Ovary (tissue), 9 donors: ENCODE results near the gene PHACTR1. TPM values are rescaled to one million over a fixed set of nuclear protein-coding genes. Genes with fewer than 3 reads are reported as not detected.

Experiments used
- DNase-seq, 5 donors: peaks; one replicate each; pipeline ENCODE4 v3.0.0-alpha.2; 2019 to 2020
- H3K27ac ChIP-seq, 2 donors: fragments of 200-600 bp; one replicate each; pipeline versions ENCODE4 v1.5.1 to v1.8.0; 2019 to 2022
- H3K27me3 ChIP-seq: fragments of 200-600 bp; one replicate; pipeline ENCODE4 v1.8.0; 2022
- H3K36me3 ChIP-seq: fragments of 200-600 bp; sonication (generic); one replicate; pipeline ENCODE4 v1.5.1; 2019
- H3K4me1 ChIP-seq: one replicate; pipeline ENCODE4 v1.8.1; 2013; ENCODE audit warnings: mild to moderate bottlenecking, moderate library complexity; ENCODE audit not compliant: insufficient read depth
- H3K4me3 ChIP-seq: fragments of 200-600 bp; sonication (generic); one replicate; pipeline ENCODE4 v1.5.1; 2017
- H3K9me3 ChIP-seq, 2 donors: fragments of 200-600 bp in 1 of 2; sonication (generic) in 1 of 2; one replicate each; pipeline versions ENCODE4 v1.5.1 to v1.8.1; 2013 to 2019; ENCODE audit warnings: mild to moderate bottlenecking in 1 of 2, moderate library complexity in 1 of 2
- EP300 ChIP-seq: sonication (generic); formaldehyde crosslinking; IDR thresholded peaks from one replicate; pipeline ENCODE4 v1.6.1; 2017; ENCODE audit warnings: antibody characterized with exemption
- POLR2A ChIP-seq: fragments of 450-650 bp; IDR thresholded peaks from one replicate; pipeline ENCODE4 v1.6.1; 2017; ENCODE audit warnings: antibody characterized with exemption, mild to moderate bottlenecking, moderate library complexity
- WGBS, 3 donors: extraction: QIAGEN DNeasy Blood & Tissue Kit in 1 of 3; methylation state at CpG; one replicate each; pipeline versions ENCODE4 v1.1.5 to v1.1.7; 2013 to 2017; 5-methylcytosine and 5-hydroxymethylcytosine counted together
- intact Hi-C, 4 donors: fragments of 100-400 bp; cut with DNase I; formaldehyde crosslinking; loops; one replicate each; pipeline versions ENCODE4 v1.11.0 to v1.15.1; 2022 to 2023
- polyA plus RNA-seq, 2 donors: library from polyadenylated mRNA; stranded (reverse); fragments of 200-250 nt in 1 of 2; fragments of 350-450 nt in 1 of 2; fragmentation: Illumina TruSeq in 1 of 2; extraction: RNeasy Lipid Tissue Mini Kit (QIAGEN cat#74804) in 1 of 2; gene quantifications; one replicate each; pipeline ENCODE4 v1.2.3, GENCODE V29; 2013 to 2014
- total RNA-seq, 7 donors: library from RNA; depleted of rRNA in 2 of 7; stranded (reverse); fragments of >200 nt in 2 of 7; fragmentation: NEBNext Ultra II Directional in 3 of 7; extraction: Animal tissue kit (Norgen Biotek cat#: 25700) in 3 of 7; gene quantifications; one replicate each; pipeline versions ENCODE4 v1.1.0 to v1.2.4, GENCODE V29; 2016 to 2023
- TF ChIP-seq, protein P1 (sequence below), 3 donors: fragments of 450-650 bp in 2 of 3; fragments of 200-600 bp in 1 of 3; IDR thresholded peaks; one replicate each; pipeline versions ENCODE4 v1.5.1 to v1.8.0; 2016 to 2022; ENCODE audit warnings: antibody characterized with exemption in 3 of 3, mild to moderate bottlenecking in 1 of 3
- donor health status: DM: no; HTN: no; CAD: no; lungs with moderate emphysema.
- donor health status: DM: no; HTN: no; CAD: no.
- donor health status: Bipolar disorder and iron deficiency.
- donor health status: DM: yes; HTN: yes; CAD: no.
- donor health status: DM: no; HTN: no; CAD: no.
- donor health status: DM: yes; HTN: yes; CAD: no.

Gene PHACTR1
- total and polyA plus RNA-seq, 9 donors, result 0.48 to 10.9 (median 3.7) TPM

DNA sequence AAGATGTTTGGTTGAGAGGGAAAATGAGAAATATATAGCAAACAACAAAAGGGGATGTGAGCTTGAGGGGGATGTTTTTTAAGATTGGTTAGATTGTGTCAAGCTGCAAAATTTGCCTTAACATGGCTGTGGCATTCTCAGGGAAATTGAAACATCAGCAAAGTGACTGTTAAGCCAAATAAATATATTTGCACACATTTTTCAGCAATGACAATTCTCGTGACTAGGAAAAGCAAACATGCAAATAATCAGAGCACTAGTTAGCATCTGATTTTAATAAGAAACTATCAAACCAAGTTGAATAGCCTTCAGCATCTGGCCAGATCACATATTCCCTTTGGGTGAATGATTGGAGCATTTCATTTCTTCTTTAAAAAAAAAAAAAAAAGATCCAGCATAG lies 349.0 kb downstream of the PHACTR1 start:
- 82 to 91% (median 85%) methylated on average over 1 of the region's 1 CpG for WGBS, 3 donors
- H3K27ac ChIP-seq, result no peak overlapping the region

DNA sequence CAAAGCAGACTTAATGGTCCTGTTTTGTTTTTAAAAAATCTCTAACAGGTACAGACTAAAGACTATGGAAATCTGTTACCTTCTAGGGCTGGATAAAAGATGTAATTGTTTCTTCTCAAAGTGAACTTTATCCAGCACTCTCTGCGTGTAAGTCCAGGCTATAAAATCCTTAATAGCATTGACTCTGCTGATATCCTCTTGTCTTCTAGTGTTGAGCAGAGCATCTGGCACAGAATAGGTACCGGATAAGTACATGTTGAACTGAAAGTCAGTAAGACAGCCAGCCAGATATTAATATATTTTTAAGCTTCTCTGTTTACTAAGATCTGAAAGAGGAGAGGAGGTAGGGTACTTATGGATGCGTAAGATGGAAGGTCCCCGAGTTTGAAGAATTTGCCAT lies 349.5 kb downstream of the PHACTR1 start:
- 83 to 85% (median 85%) methylated on average over 4 of the region's 4 CpGs for WGBS, 3 donors
- no peak overlapping the region for H3K4me3 ChIP-seq
- TF ChIP-seq EP300, result no peak
- TF ChIP-seq, protein P1, sequence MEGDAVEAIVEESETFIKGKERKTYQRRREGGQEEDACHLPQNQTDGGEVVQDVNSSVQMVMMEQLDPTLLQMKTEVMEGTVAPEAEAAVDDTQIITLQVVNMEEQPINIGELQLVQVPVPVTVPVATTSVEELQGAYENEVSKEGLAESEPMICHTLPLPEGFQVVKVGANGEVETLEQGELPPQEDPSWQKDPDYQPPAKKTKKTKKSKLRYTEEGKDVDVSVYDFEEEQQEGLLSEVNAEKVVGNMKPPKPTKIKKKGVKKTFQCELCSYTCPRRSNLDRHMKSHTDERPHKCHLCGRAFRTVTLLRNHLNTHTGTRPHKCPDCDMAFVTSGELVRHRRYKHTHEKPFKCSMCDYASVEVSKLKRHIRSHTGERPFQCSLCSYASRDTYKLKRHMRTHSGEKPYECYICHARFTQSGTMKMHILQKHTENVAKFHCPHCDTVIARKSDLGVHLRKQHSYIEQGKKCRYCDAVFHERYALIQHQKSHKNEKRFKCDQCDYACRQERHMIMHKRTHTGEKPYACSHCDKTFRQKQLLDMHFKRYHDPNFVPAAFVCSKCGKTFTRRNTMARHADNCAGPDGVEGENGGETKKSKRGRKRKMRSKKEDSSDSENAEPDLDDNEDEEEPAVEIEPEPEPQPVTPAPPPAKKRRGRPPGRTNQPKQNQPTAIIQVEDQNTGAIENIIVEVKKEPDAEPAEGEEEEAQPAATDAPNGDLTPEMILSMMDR (IDR thresholded peaks at IDR 0.05), result no peak
- no peak for TF ChIP-seq POLR2A
- H3K27me3 ChIP-seq, result no peaks in the 10 kb centered on the region
- no peaks in the 10 kb centered on the region for H3K4me1 ChIP-seq
- intact Hi-C loops, result no loop called here
- no peak for DNase-seq
- H3K36me3 ChIP-seq, result no peaks in the 10 kb centered on the region
- H3K27ac ChIP-seq, result no peak overlapping the region
- H3K9me3 ChIP-seq, result no peaks in the 10 kb centered on the region

More for the DNA sequence above, 349.0 kb downstream of the PHACTR1 start:
- TF ChIP-seq EP300 (no peak), POLR2A (no peak)
- TF ChIP-seq, protein P1 (IDR thresholded peaks at IDR 0.05), result no peak
- H3K4me1 ChIP-seq, result no peaks in the 10 kb centered on the region
- H3K27me3 ChIP-seq, result no peaks in the 10 kb centered on the region
- H3K4me3 ChIP-seq, result no peak overlapping the region
- DNase-seq, result no peak
- H3K36me3 ChIP-seq, result no peaks in the 10 kb centered on the region
- no peaks in the 10 kb centered on the region for H3K9me3 ChIP-seq
- intact Hi-C loops, result no loop called here

DNA sequence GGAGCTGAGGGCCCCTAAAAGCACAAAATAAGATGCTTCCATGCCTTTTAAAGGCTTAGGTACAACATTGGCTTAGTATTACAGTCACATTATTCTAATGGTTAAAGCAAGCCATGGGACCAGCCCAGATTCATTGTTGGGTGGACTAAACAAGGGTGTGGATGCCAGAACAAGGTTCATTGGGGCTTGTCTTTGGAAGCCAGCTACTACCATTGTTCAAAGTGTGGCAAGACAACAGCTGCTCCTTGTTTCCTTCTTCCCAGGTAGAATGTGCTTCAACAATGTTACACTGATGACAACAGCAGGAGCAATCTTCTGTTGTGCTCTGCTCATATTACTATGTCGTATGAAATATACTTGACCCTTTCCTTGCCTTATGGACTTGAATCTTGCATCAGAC lies 350.3 kb downstream of the PHACTR1 start:
- no peaks in the 10 kb centered on the region for H3K4me1 ChIP-seq
- no peak overlapping the region for H3K4me3 ChIP-seq
- intact Hi-C loops, result no loop called here
- 62 to 76% (median 63%) methylated on average over 1 of the region's 1 CpG for WGBS, 3 donors
- H3K36me3 ChIP-seq, result no peaks in the 10 kb centered on the region
- TF ChIP-seq, protein P1 (IDR thresholded peaks at IDR 0.05), result no peak
- no peak for TF ChIP-seq POLR2A
- TF ChIP-seq EP300, result no peak
- no peak for DNase-seq
- no peaks in the 10 kb centered on the region for H3K9me3 ChIP-seq
- H3K27ac ChIP-seq, result no peak overlapping the region
- no peaks in the 10 kb centered on the region for H3K27me3 ChIP-seq

DNA sequence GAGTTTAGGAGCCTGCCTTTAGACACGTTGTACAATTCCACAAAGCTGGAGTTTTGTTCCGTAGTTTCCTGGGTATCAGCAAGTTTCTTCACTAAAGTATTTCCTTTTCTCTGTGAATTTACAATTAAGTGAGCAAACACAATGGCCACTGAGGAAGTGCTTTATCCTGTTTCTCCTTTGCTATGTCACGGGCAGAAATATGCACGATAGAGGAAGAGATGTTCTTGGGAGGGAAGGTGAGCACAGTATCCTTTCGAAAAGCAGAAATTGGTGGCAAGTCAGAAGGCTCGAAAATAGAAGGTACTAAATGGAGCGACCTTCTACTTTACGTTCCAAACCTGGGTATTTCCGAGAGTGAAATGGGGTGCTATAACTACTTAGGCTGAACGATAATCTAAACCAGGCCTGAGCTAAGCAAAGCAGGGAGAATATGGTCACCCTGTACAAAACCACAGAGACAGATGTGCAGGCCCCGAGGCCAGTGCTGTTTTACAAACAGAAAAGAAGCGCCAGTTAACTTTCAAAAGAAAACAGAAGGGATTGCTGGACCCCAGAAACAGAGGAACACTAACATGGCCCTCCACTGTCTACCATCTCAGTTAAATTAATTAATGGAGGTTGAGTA lies 352.1 kb downstream of the PHACTR1 start:
- H3K4me1 ChIP-seq, result peaks cover 2% of the 10 kb centered on the region
- H3K36me3 ChIP-seq, result no peaks in the 10 kb centered on the region
- no peak for DNase-seq
- TF ChIP-seq POLR2A (no peak), EP300 (no peak)
- TF ChIP-seq, protein P1 (IDR thresholded peaks at IDR 0.05), result no peak
- H3K9me3 ChIP-seq, result no peaks in the 10 kb centered on the region
- no peaks in the 10 kb centered on the region for H3K27me3 ChIP-seq
- 76 to 84% (median 78%) methylated on average over 12 of the region's 12 CpGs for WGBS, 3 donors
- no peak overlapping the region for H3K4me3 ChIP-seq
- H3K27ac ChIP-seq, result no peak overlapping the region
- intact Hi-C loops, result no loop called here
